Measurements from ENCODE around the gene TBC1D9.

TBC1D9 gene

DNA sequence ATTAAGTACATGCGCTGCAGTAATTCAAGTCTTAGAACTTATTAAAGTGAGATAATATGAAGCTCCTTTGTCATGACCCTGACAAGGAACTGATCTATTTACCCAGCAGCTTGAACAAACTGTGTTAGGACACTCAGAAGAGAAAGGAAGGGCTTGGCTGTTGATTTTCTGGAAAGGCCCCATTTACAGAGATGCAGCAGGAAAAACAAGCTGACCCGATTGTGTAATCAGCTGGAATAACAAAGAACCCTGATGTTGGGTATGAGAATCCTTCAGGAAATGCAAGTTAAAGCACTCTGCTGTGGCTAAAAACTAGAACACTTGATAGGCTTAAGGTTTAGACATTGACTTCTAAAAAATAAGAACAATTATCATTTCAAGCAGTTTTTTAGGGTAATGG, 64.8 kb downstream of the TBC1D9 start:
- no peak for DNase-seq (ENCODE audit: low read depth)
- TF ChIP-seq, protein P1, sequence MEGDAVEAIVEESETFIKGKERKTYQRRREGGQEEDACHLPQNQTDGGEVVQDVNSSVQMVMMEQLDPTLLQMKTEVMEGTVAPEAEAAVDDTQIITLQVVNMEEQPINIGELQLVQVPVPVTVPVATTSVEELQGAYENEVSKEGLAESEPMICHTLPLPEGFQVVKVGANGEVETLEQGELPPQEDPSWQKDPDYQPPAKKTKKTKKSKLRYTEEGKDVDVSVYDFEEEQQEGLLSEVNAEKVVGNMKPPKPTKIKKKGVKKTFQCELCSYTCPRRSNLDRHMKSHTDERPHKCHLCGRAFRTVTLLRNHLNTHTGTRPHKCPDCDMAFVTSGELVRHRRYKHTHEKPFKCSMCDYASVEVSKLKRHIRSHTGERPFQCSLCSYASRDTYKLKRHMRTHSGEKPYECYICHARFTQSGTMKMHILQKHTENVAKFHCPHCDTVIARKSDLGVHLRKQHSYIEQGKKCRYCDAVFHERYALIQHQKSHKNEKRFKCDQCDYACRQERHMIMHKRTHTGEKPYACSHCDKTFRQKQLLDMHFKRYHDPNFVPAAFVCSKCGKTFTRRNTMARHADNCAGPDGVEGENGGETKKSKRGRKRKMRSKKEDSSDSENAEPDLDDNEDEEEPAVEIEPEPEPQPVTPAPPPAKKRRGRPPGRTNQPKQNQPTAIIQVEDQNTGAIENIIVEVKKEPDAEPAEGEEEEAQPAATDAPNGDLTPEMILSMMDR (IDR thresholded peaks at IDR 0.05; ENCODE audit: control insufficient read depth, insufficient read depth, low read depth, low read length, missing control alignments), result no peak
- no peak overlapping the region for H3K4me3 ChIP-seq (ENCODE audit: control insufficient read depth, low read depth, low read length)

DNA sequence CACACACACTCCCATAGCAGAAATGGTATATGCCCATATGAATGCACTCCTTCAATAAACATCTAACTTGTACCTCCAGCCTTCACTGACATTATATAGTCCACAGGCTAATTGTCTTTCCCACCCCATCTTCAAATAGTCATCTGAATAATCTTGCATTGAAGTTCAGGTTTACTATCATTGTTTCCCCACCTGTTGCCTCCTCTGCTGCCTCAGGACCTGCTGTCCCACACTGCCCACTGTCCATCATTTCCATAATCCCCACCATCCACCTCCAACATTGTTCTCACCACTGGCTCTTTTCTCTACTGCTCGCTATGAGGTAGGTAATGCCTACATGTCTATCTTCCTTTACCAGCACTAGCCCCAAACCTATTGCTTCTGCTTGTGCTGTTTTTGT, 66.1 kb downstream of the TBC1D9 start:
- no peak for DNase-seq (ENCODE audit: low read depth)
- TF ChIP-seq, protein P1 (IDR thresholded peaks at IDR 0.05; ENCODE audit: control insufficient read depth, insufficient read depth, low read depth, low read length, missing control alignments), result no peak
- H3K4me3 ChIP-seq (ENCODE audit: control insufficient read depth, low read depth, low read length), result no peak overlapping the region

DNA sequence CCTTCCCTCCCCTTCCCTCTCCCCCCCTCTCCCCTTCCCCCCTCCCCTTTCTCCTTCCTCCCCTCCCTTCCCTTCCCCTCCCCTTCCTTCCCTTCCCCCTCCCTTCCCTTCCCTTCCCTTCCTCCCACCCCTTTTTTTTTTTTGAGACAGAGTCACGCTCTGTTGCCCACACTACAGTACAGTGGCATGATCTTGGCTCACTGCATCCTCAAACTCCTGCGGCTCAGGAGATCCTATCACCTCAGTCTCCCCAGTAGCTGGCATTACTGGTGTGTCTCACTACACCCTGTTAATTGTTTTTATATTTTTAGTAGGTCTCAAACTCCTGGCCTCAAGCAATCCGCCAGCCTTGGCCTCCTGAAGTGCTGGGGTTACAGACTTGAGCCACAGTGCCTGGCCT, 66.6 kb downstream of the TBC1D9 start:
- H3K4me3 ChIP-seq (ENCODE audit: control insufficient read depth, low read depth, low read length), result no peak overlapping the region
- TF ChIP-seq, protein P1 (IDR thresholded peaks at IDR 0.05; ENCODE audit: control insufficient read depth, insufficient read depth, low read depth, low read length, missing control alignments), result no peak
- no peak for DNase-seq (ENCODE audit: low read depth)

DNA sequence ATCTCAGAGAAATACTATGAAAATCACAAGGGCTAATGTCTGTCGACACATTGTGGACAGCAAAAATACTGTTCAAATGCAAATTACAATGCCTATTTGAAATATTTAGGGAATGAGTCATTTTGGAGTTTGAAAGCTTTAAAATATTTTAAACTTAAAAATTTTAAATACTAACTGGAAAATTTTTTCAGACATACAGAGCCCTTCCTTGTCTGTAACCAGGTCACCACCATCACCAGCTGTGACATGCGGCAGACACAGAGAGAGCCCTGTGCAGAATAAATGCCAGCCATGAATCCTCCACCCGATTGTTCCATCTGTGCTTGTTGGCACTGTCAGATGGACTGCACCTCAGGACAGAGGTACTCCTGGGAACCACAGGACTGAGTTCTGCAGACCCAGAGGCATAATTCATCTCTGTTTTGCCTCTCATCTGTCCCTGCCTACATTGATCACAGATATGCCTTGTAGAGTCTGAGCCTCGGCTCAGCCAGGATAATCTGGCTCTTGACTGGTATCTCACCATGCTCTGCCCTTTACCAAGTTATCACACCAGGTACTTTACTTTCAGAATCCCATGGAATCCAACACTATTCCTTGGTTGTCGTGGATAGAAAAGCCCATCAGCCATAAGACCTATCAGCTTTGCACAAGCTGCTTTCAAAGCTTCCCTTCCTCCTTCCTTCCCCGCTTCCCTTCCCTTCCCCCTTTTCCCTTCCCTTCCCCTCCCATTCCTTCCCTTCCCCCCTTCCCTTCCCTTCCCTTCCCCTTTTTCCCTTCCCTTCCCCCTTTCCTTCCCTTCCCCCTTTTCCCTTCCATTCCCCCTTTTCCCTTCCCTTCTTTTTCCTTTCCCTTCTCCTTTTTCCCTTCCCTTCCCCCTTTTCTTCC, 67.2 kb downstream of the TBC1D9 start:
- DNase-seq (ENCODE audit: low read depth), result no peak
- H3K4me3 ChIP-seq (ENCODE audit: control insufficient read depth, low read depth, low read length), result no peak overlapping the region
- TF ChIP-seq, protein P1 (IDR thresholded peaks at IDR 0.05; ENCODE audit: control insufficient read depth, insufficient read depth, low read depth, low read length, missing control alignments), result no peak

DNA sequence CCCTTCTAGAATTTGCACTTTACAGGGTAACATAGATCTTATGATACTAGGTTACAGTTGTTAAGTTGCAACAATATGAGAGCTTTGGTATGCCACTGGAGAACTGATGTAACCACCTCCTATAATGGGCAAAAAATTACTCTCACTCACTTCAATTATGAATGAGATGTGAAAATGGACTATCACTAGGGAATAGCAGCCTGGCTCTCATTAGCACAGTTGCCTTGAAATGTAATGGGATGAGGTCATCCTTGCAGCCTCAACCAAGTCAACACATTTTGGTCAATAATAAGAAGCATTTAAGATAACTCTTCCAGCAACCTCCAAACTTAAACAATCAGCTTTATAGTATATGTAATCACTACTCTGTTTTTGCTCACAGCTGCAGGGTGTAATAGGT, 69.4 kb downstream of the TBC1D9 start:
- TF ChIP-seq, protein P1 (IDR thresholded peaks at IDR 0.05; ENCODE audit: control insufficient read depth, insufficient read depth, low read depth, low read length, missing control alignments), result no peak
- DNase-seq (ENCODE audit: low read depth), result no peak
- H3K4me3 ChIP-seq (ENCODE audit: control insufficient read depth, low read depth, low read length), result no peak overlapping the region

DNA sequence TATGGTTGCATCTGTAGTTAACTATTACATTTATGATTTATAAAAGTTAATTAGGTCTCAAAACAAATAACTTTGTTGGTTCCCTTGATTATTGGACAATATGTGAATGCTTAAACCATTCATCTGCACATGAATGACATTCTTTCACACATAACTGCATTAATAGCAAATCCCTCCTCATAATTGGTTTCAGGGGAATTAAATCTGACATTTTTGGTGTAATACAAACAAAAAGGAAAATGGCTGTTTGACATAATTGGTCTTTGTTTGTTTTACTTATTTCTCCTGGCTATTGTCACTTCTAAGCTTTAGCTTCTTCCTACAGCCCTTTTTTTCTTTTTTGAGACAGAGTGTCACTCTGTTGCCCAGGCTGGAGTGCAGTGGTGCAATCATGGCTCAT, 71.9 kb downstream of the TBC1D9 start:
- DNase-seq (ENCODE audit: low read depth), result no peak
- no peak overlapping the region for H3K4me3 ChIP-seq (ENCODE audit: control insufficient read depth, low read depth, low read length)
- TF ChIP-seq, protein P1 (IDR thresholded peaks at IDR 0.05; ENCODE audit: control insufficient read depth, insufficient read depth, low read depth, low read length, missing control alignments), result no peak

Measured in AG09309 (cell line).